GM18520 (cell line): Measurements from ENCODE around the gene ZC2HC1C.
"Not testable (repeated sequence)": the region's sequence is repeated elsewhere in the genome, so short reads cannot be mapped to it uniquely, and the experiment has no call there.

Source experiments
- ATAC-seq: cut with Tn5 transposase; IDR thresholded peaks from one replicate; pipeline ENCODE4 v1.9.1; 2021; ENCODE audit not compliant: unreplicated experiment

The ZC2HC1C gene

DNA sequence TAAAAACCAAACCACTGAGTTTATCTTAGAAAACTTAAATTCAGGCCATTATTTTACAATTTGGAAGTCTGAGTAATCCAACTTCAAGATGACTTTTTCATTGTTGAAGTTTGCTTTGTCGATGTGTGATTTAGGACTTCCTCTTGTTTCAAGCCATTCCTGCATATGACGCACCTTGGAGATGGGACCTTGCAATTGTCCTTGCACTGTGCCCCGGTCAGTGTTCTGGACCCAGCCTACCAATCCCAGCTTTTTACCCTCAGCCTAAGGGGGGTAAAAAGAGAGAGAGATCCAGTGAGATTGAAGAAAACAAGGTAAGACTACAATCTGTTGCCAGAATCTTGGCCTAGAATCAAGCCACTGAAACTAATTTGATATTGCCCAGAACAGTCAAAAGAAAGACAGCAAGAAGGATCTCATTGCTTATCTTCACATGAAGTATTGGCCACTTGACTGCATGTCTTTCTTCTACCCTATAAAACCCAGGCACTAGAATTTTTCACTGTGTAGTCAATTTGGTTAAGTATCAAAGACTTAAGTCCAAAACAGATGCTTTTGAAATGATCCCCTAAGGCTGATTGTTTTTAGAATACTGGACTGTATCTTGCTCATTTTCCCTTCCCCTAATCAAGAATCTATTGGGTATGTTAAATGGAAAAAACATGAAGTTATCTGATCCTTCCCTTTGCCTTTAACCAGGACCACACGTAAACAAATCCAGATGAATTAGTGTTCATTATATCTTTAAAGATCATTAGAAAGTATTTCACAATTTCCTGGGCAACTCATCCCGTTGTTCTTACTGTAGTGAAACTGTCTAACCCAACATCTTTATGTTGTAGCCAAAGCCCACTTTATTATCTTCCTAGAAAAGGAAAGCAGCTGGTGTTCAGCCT is 15.8 kb upstream of the ZC2HC1C start:
- no peak for ATAC-seq

DNA sequence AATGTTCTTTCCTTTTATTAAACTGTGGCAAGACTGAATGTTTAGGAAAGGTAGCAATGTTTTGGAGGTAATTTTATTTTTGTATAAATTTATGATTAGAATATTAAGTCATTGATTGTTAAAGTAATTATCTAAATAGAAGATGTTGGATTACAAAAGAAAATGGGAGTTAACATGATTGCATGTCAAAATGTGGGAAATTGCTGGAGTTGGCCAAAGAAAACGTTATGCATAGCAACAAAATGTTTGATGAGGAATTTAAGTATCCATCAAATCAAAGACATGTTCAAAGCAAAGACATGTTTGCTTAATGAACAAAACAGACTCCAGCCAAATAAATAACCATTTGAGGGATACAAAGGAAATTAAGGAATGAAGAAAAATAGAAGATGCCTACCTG is 15.0 kb upstream of the ZC2HC1C start:
- no peak for ATAC-seq

DNA sequence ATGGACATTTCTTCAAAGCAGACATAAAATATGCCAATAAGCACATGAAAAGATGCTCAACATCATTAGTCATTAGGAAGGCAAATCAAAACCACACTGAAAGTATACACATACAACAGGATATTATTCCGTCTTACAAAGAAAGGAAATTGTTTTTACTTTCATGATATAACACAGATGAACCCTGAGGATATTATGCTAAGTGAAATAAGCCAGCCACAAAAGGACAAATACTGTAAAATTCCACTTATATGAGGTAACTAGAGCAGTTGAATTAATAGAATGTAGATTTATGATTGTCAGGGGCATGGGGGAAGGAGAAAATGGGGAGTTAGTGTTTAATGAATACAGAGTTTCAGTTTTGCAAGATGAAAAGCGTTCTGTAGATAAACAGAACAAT is 9.8 kb upstream of the ZC2HC1C start:
- no peak for ATAC-seq

DNA sequence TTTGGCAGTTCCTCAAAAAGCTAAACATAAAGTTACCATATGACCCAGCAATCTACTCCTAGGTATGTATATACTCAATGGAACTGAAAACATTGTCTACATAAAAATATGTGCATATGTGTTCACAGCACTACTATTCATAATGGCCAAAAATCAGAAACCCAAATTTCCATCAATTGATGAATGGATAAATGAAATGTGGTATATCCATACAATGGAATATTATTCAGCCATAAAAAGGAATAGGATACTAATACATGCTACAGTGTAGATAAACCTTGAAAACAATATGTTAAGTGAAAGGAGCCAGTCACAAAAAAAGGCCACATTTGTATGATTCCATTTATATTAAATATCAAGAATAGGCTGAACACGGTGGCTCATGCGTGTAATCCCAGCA is 9.0 kb upstream of the ZC2HC1C start:
- no peak for ATAC-seq

DNA sequence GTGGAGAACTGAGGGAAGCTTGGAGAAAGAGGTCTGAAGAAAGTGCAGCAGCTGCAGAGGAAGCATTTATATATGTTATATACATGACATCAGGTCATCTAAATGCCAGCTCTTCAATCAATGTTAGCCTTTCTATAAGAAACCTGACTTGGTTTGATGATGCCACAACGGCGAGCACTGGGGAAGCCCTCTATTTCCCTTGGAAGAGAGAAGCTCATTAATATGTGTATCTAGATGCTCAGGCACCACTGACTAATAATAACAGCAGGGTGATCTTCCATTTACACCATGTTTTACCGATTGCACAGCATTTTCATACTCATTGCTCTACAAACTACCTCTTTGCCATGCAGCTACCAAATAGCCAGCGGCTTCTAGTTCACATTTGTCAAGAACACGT is 6.4 kb upstream of the ZC2HC1C start:
- ATAC-seq = no peak

DNA sequence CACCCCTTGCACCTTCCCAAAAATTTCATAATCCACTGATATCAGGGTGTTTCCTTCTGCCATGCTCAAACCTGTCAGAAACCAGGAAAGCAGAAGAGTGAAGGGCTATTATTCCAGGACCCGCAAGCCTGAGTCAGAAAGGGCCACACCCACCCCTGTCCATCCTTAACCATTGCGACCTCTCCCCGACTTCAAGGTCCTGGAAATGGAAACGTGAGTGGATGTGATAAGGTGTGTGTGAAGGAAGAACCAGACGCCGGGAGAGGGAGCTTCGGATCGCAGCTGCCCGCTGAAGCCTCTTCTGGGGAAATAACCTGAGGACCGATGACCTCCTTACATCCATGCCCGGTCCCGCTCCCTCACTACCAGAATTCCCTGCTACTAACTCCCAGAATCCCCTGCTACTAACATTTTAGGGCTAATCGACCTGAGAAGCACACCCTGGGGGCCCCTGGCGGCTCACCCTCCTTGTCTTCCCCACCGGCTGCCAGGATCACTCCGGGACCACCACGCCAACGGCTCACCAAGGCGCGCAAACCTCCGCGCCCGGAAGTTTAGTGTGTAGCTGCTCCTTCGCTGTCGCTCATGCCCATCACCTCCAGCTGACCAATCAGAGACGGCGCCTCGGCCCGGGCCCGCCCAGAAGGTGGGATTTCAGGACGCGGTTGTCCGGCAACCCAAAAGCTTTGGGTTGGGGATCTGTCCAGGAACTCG is 5.8 kb upstream of the ZC2HC1C start, which contains the start of gene ACYP1:
TSS of gene ACYP1 (minus strand) at position 534 of the 714 bp plus-strand sequence. CDS start at position 63, 471 bp downstream.
- ATAC-seq = peak; percentile 97

DNA sequence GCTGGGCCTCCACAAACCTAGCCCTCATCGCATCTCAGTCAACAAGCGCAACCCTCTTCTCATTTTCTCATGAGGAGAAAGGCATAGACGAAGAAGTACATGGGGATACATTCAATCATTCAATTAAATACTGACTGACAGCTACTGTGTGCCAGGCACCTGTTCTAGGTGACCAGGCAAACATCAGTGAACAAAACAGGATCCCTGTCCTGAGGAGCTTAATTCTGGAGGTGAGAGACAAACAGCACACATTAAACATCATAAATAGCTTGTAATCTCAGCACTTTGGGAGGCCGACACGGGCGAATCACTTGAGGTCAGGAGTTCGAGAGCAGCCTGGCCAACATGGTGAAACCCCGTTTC is 5.3 kb upstream of the ZC2HC1C start:
- no peak for ATAC-seq

DNA sequence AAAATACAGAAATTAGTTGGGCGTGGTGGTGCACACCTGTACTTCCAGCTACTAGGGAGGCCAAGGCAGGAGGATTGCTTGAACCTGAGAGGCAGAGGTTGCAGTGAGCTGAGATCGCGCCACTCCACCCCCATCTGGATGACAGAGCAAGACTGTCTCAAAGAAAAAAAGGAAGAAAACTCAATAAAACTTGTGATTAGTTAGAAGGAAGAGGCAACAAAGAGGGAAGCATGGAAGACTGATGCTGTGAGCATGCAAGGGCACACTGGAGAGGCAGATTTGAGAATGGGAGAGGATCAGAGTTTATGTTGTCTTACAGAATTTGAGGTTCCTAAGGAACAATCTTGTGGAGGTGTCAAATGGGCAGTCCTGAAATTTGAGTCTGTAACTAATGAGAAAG is 2.8 kb upstream of the ZC2HC1C start:
- no peak for ATAC-seq

DNA sequence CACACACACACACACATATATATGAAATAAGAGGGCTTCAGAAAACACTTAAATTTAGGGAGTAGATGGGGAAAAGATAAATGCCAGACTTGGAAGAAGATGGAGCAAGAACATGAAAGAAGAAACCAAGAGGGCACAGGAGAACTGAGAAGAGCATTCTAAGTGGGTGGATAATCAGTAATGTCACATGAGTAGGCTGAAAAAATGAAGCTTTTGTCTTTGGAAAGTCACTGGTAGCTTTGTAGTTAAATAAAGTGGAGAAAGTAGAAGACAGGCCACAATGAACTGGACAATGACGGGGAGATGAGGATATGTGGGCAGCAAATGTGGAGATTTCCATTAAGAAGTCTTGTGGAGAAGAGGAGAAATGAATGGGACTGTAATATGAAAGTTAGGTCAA is 2.2 kb upstream of the ZC2HC1C start:
- ATAC-seq = no peak

DNA sequence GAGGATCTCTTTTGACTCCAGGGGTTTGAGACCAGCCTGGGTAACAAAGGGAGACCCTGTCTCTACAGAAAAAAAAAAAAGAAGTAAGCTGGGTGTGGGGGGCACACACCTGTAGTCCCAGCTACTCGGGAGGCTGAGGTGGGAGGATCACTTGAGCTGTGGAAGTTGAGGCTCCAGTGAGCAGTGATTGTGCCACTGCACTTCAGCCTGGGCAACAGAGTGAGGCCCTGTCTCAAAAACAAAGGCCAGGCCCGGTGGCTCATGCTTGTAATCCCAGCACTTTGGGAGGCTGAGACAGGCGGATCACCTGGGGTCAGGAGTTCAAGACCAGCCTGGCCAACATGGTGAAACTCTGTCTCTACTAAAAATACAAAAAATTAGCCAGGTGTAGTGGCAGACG is 1.7 kb upstream of the ZC2HC1C start:
- ATAC-seq = not testable (repeated sequence)

DNA sequence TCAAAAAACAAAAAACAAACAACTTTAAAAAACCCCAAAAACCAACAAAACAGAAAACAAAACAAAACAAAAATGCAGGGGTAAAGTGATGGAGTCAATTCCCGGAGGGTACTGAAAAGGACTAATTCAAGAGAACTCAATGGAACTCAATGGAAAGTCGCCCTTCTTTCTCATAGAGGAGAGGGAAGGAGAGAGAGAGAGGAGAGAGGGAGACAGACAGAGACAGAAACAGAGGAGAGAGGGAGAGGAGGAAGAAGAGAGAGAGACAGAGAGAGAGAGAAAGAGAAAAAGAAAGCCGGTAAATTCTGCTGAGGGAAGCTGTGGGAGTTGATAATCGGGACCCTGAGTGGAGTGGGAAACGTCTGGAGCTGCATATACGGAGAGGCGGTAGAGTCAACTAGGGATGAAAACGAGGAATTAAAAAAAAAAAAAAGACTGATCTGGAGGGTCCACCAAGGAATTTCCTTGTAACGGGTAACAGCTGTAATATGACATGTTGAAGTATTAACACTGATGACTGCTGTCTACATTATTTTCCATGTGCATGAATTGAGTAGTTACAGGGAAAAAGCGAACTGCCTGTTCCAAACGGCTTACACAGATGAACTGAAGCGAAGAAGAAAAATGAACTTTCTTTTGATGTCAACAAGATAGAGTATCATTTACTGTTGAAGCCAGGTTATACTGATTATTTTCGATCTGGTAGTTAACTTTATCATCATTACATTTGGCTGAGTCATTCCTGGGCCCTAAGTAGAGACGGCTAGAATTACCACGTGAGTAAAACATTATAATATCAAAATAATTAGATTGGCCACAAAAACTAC is 934 bp upstream of the ZC2HC1C start:
- no peak for ATAC-seq

DNA sequence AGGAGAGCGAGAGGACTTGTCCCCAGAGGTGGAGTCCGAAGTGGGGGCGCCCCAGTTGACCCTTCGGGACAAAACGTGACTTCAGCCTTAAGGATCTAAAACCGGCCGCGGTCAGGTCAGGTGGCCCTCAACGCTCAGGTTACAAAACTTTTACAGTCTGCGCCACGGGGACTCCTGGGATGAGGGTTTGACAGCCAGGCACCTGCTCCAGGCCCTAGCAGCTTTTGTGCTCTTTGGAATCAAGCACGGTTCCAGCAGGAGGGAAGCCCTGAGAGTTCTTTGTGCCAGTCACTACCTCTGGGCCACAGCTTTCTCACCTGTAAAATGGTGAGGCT is 337 bp downstream of the ZC2HC1C start:
- ATAC-seq = no peak

DNA sequence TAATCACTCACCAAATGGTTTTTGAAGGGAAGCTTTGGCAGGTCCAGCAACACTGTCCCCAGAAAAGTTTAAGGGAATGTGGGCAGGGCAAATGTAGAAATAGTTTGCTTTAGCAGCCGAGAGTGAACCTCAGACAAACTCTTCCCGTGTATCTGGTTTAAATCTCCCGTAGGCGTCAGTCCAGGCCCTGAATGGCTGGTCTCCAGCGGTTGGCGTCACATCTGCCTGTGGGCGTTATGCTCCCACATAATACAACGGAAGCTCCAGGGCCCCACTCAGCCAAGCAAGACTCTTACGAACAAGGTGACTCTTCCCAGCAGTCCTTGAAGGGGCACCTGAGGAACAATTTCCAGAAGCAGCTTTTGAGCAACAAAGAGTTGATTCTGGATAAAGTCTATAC is 942 bp downstream of the ZC2HC1C start:
- ATAC-seq = no peak

DNA sequence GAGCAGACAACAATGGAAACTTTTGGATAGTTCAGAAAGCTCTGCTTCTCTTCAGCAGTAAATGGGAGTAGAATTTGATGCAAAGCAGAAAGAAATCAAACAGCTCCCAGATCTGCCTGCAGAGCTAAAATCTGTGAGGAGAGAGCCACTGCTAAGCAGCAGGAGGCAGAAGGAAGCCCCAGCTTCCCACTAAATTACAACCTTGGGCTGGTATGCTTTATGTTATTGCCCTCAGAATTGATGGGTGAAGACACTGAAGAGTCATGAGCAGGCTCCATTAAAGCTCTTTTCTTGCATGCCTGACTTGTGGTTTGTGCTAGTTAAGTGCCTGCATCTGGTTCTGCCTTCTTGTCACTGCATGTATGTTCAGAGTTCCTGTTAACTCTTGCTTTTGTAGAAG is 8.4 kb downstream of the ZC2HC1C start:
- ATAC-seq = no peak

DNA sequence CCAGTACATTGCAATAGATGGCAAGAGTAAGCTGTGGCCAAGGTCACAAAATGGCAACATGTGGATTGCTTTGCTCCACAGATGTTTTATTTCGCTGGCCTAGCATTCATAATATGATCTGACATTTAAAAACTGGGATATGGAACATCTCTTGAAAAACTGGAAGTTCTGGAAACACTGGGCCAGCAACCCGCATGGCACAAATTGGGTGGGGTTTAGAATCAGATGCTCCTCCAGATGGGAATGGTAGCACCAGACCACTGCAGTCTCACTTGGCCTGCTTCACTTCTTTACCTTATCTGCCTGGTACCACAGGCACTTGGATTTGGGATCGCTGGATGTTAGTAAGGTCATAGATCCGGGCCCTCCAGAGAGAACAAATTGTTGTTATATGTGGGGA is 10.1 kb downstream of the ZC2HC1C start:
- ATAC-seq = no peak

DNA sequence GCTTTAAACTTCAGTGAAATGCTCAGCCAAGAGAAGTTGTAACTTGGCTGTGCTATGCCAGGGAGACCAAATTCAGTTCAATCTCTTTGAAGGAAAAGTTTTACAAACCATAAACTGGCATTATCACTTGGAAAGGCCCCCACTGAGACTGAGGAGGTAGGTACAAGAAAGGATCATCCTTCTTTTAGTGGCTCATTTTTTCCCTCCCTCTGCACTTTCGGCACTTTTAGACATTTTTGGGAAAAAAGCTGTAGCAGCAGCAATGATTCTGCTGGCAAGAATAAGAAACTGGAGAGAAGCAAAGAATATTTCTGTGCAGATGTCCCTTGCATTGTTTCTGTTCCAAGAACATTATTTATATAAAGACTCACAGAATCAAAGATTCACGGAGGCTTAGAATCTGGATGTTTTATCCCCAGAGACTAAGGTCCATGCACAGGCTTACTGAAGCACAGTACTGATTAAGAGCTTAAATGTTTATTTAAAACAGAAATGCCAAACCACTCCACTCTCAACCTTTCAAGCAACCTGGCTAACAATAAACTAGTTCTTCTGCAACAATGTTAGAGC is 12.3 kb downstream of the ZC2HC1C start:
- no peak for ATAC-seq

DNA sequence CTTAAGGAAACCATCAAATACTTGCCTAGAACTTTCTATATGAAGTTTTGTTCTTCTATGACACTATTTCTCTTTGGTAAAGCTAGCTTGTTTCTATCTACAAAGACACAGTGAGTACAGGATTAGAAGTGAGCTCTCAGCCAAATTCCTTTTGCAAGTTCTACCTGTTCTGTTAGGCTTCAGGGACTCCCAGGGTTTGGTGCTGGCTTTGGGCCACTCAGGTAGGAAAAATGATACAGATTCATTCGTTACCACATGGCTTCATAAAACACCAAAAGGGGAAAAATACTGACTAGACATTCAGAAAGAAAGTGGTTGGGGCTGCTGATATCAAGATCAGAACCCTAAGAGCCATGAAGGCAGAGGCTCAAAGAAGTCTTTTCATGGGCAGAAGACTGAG is 13.8 kb downstream of the ZC2HC1C start:
- no peak for ATAC-seq

DNA sequence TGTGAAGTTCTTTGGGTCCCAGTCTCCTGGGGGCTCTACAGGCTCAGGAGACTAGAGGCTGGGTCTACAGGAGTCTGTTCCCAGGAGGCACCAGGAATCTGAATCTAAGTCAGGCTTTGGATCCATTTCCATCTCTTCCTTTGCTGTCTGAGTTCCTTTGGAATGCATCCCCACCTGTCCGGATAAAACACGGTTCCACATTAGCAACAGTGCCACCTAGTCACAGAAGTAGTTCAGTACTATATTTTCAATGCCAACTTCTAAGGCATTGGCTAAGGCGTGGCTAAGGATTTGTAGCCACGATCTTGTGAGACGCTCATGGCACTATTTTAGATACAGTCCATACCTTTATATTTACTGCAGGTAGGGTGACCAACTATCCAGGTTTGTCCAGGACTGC is 15.1 kb downstream of the ZC2HC1C start:
- ATAC-seq = no peak

DNA sequence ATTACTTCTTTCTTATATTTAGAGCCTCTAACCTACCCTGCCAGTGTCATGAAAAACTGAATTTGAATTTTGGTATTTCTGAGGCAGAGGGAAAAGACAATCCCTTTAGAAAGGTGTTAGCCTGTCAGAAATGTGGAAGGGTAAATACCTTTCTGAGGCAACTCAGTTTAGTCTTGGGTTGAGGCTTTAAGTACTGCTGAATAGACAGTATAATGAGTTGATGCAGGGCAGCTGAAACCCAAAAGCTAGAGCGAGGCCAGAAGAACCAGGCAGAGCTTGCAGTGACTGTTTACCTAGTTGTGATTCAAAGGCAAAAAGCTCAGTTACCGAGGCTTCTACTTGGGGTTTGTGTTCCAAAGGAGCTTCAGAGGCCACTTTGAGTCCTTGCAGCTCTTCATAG is 18.7 kb downstream of the ZC2HC1C start:
- no peak for ATAC-seq

DNA sequence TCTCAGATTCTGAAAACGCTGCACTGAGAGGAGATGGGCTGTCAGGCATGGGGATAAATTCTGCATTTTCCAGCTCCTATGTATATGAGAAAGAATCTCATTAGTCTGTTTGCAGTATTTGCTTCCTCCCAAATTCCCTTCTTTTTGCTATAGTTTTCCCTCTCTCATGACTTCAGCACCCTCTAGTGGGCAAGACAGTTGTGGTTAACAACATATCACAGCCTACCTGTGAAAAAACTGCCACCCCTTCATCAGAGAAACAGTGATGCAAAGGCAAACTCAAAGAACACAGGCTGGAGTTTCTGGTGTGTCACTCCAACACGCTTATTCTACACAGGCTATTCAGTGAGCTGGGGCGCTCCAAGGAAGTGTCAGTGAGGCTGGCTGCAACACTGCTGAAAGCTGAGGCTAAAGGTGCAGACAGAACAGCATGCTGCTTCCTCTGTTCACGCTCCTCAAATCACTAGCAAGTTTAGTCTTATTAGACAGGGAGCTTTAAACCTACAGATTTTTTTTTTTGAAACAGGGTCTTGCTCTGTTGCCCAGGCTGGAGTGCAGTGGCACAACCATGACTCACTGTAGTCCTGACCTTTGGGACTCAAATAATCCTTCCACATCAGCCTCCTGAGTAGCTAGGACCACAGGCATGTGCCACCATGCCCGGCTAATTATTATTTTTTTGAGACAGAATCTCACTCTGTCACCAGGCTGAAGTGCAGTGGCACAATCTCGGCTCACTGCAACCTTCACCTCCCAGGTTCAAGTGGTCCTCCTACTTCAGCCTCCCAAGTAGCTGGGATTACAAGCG is 19.3 kb downstream of the ZC2HC1C start:
- ATAC-seq = no peak

DNA sequence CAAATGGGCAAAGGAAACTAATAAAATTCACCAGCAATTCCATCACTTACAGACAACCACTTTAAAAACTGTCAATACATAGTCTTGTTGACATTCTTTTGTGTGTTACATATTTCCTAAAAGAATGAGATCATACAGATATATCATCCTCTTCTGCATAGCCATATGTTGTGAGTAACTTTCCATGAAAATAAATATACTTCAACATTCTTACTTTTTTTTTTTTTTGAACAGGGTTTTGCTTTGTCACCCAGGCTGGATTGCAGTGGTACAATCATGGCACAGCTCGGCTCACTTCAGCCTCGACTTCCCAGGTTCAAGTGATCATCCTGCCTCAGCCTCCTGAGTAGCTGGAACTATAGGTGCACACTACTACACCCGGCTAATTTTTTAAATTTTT is 20.9 kb downstream of the ZC2HC1C start:
- ATAC-seq = no peak
